Renal cortical epithelial cell (primary cell): ENCODE data around the gene RTCB. TPM values are rescaled to one million over a fixed set of nuclear protein-coding genes. Genes with fewer than 3 reads are reported as not detected.

Source experiments
- DNase-seq: peaks from one replicate; pipeline ENCODE4 v3.0.0-alpha.2; 2011; ENCODE audit warnings: low read depth
- total RNA-seq: library from RNA; depleted of rRNA; stranded (reverse); fragments of >200 nt; gene quantifications from 2 replicates; pipeline ENCODE4 v1.2.3, GENCODE V29; 2014

RTCB gene
- total RNA-seq, 1 donor from 2014 or later, result 126 TPM

- DNase-seq, result no peak
Observed at GRCh38 chr22:32339190-32340012, 72.6 kb downstream of the RTCB start.

GRCh38 chr22:32338757-32339156 is 73.3 kb downstream of the RTCB start:
- peak; percentile 6 for DNase-seq

Other genes with a start within 250 kb of the RTCB start
- gene RFPL2, start 207.2 kb downstream of the RTCB start, total RNA-seq, result 0.10 TPM in 1 of 2 replicates, not detected in the other
- gene SLC5A4, start 156.9 kb downstream of the RTCB start, total RNA-seq, result 0.69 TPM in 1 of 2 replicates, not detected in the other
- not detected in 2 replicates for gene RFPL3, start 54.4 kb downstream of the RTCB start, total RNA-seq
- not detected in 2 replicates for gene BPIFC, start 52.2 kb upstream of the RTCB start, total RNA-seq
- gene FBXO7, start 62.6 kb upstream of the RTCB start, total RNA-seq, result 64.4 and 82.6 TPM in 2 replicates